ENCODE measurements around the gene SCN9A.

Gene SCN9A

GRCh38 chr2:166155589-166155988 lies 220.2 kb downstream of the SCN9A start:
- no peaks in the 10 kb centered on the region for H3F3A ChIP-seq (ENCODE audit: control insufficient read depth, insufficient read depth)
- peaks cover 3% of the 10 kb centered on the region for H3K27me3 ChIP-seq (ENCODE audit: control insufficient read depth, low read length)
- no peak for TF ChIP-seq EZH2phosphoT487 (IDR thresholded peaks at IDR 0.05; ENCODE audit: borderline replicate concordance, low read length)
- TF ChIP-seq, protein P1, sequence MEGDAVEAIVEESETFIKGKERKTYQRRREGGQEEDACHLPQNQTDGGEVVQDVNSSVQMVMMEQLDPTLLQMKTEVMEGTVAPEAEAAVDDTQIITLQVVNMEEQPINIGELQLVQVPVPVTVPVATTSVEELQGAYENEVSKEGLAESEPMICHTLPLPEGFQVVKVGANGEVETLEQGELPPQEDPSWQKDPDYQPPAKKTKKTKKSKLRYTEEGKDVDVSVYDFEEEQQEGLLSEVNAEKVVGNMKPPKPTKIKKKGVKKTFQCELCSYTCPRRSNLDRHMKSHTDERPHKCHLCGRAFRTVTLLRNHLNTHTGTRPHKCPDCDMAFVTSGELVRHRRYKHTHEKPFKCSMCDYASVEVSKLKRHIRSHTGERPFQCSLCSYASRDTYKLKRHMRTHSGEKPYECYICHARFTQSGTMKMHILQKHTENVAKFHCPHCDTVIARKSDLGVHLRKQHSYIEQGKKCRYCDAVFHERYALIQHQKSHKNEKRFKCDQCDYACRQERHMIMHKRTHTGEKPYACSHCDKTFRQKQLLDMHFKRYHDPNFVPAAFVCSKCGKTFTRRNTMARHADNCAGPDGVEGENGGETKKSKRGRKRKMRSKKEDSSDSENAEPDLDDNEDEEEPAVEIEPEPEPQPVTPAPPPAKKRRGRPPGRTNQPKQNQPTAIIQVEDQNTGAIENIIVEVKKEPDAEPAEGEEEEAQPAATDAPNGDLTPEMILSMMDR (IDR thresholded peaks at IDR 0.05; ENCODE audit: low read depth, low read length, poor library complexity, severe bottlenecking): no peak
- H3K4me1 ChIP-seq (ENCODE audit: control insufficient read depth, low read length): no peaks in the 10 kb centered on the region
- H3K9me3 ChIP-seq (ENCODE audit: control insufficient read depth, insufficient read depth, low read length): no peaks in the 10 kb centered on the region
- H3K4me2 ChIP-seq (ENCODE audit: low read length): no peak overlapping the region
- H3K4me3 ChIP-seq (ENCODE audit: low read length): no peak overlapping the region
- no peaks in the 10 kb centered on the region for H3K9me2 ChIP-seq (replicated peaks; ENCODE audit: control insufficient read depth, low read length)
- H3K79me2 ChIP-seq (ENCODE audit: control insufficient read depth, low read length): no peaks in the 10 kb centered on the region
- no peak overlapping the region for H3K27ac ChIP-seq (ENCODE audit: low read depth, low read length)
- H4K20me1 ChIP-seq (ENCODE audit: control insufficient read depth, insufficient read depth, low read depth, low read length): no peaks in the 10 kb centered on the region
- no peaks in the 10 kb centered on the region for H3K36me3 ChIP-seq (ENCODE audit: control insufficient read depth, low read length)

DNA sequence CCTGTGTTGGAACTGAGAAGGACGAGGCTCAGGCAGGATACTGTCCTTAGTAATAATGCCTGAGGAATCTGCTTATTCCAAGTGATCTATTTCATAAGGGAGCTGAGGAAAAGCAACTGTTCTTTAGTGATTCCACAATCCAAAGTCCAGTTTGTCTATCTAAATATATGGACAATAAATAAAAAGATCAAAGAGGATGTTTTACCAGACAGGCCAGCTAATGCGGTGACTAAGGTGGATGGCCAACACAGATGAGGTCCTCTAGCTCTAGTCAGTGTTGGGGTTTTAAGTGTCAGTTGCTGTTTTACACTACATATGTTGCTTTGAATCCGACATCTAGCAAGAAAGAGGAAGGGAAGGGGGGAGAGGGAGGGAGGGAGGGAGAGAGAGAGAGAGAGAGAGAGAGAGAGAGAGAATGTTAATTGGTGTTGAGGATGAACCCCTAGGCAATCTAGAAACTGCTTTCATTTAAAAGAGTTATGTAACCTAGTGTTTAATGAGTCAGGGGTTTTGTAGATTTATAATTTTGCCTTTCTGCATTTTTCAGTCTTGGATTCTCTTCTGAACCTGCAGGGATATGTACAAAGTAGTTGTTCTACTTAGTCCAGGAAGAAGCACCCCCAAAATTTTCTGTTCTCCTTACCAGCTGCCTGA lies 220.9 kb downstream of the SCN9A start:
- Histone ChIP-seq H3K4me1 (ENCODE audit: control insufficient read depth, low read length) (no peaks in the 10 kb centered on the region), H3K9me2 (replicated peaks; ENCODE audit: control insufficient read depth, low read length) (no peaks in the 10 kb centered on the region), H3K4me3 (ENCODE audit: low read length) (no peak overlapping the region), H3K9me3 (ENCODE audit: control insufficient read depth, insufficient read depth, low read length) (no peaks in the 10 kb centered on the region), H3K79me2 (ENCODE audit: control insufficient read depth, low read length) (no peaks in the 10 kb centered on the region), H3K27ac (ENCODE audit: low read depth, low read length) (no peak overlapping the region), H3K4me2 (ENCODE audit: low read length) (no peak overlapping the region), H3F3A (ENCODE audit: control insufficient read depth, insufficient read depth) (no peaks in the 10 kb centered on the region), H3K27me3 (ENCODE audit: control insufficient read depth, low read length) (peaks cover 3% of the 10 kb centered on the region), H3K36me3 (ENCODE audit: control insufficient read depth, low read length) (no peaks in the 10 kb centered on the region), H4K20me1 (ENCODE audit: control insufficient read depth, insufficient read depth, low read depth, low read length) (no peaks in the 10 kb centered on the region)
- TF ChIP-seq, protein P1 (IDR thresholded peaks at IDR 0.05; ENCODE audit: low read depth, low read length, poor library complexity, severe bottlenecking): no peak
- TF ChIP-seq EZH2phosphoT487 (IDR thresholded peaks at IDR 0.05; ENCODE audit: borderline replicate concordance, low read length): no peak

DNA sequence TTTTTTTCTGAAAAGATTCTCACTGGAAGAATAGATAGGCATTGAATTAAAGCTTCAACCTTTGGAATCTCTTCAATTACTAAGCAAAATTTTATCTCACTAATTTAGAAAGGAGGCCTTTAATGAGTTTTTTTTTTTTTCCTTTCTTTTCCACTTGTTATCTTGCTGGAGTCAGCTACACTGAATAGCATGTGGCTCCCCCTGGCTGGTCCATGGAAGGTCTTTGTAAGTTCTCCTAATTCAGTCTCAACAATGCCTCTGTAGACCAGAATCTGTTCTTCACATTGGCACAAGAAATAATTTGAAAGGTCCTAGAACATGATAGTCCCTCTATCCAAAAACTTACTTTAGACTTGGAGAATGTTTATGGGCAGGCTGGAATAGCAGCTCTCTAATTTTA lies 223.7 kb downstream of the SCN9A start:
- Histone ChIP-seq H3K9me3 (ENCODE audit: control insufficient read depth, insufficient read depth, low read length) (no peaks in the 10 kb centered on the region), H3K4me2 (ENCODE audit: low read length) (no peak overlapping the region), H3K4me3 (ENCODE audit: low read length) (no peak overlapping the region), H4K20me1 (ENCODE audit: control insufficient read depth, insufficient read depth, low read depth, low read length) (no peaks in the 10 kb centered on the region), H3K79me2 (ENCODE audit: control insufficient read depth, low read length) (no peaks in the 10 kb centered on the region), H3K36me3 (ENCODE audit: control insufficient read depth, low read length) (no peaks in the 10 kb centered on the region), H3K27me3 (ENCODE audit: control insufficient read depth, low read length) (no peaks in the 10 kb centered on the region; the same call in 1 of the 2 replicates), H3K9me2 (replicated peaks; ENCODE audit: control insufficient read depth, low read length) (no peaks in the 10 kb centered on the region), H3K27ac (ENCODE audit: low read depth, low read length) (no peak overlapping the region), H3F3A (ENCODE audit: control insufficient read depth, insufficient read depth) (no peaks in the 10 kb centered on the region), H3K4me1 (ENCODE audit: control insufficient read depth, low read length) (no peaks in the 10 kb centered on the region)
- TF ChIP-seq, protein P1 (IDR thresholded peaks at IDR 0.05; ENCODE audit: low read depth, low read length, poor library complexity, severe bottlenecking): no peak
- TF ChIP-seq EZH2phosphoT487 (IDR thresholded peaks at IDR 0.05; ENCODE audit: borderline replicate concordance, low read length): no peak
